Hematopoietic multipotent progenitor cell treated with erythropoietin and hydrocortisone succinate and interleukin-3 and kit ligand, for 6 days (in vitro differentiated cells): ENCODE data around the gene ZNF331.
"Not testable (repeated sequence)": the region's sequence is repeated elsewhere in the genome, so short reads cannot be mapped to it uniquely, and the experiment has no call there.

Experiments used
- DNase-seq: peaks from one replicate; pipeline ENCODE4 v3.0.0-alpha.2; 2015

ZNF331 gene

GRCh38 chr19:53537521-53538377, at the start of gene ZNF331:
ZNF331 (plus strand) TSS chr19:53538145; CDS start chr19:53569377, 31,232 bp downstream.
- DNase-seq = peak; percentile 76

- DNase-seq = no peak
Observed at GRCh38 chr19:53492153-53492552, 45.8 kb upstream of the ZNF331 start.

GRCh38 chr19:53497311-53498023, 40.5 kb upstream of the ZNF331 start:
- DNase-seq = not testable (repeated sequence)

GRCh38 chr19:53498024-53498395, 39.9 kb upstream of the ZNF331 start:
- not testable (repeated sequence) for DNase-seq

- DNase-seq = not testable (repeated sequence)
Observed at GRCh38 chr19:53503151-53503550, 34.8 kb upstream of the ZNF331 start.

- DNase-seq = not testable (repeated sequence)
Observed at GRCh38 chr19:53503671-53504364, 34.1 kb upstream of the ZNF331 start.

GRCh38 chr19:53504365-53504703, 33.6 kb upstream of the ZNF331 start:
- DNase-seq = not testable (repeated sequence)

- DNase-seq = no peak
Observed at GRCh38 chr19:53504885-53505284, 33.1 kb upstream of the ZNF331 start.

- DNase-seq = no peak
Observed at GRCh38 chr19:53506728-53507127, 31.2 kb upstream of the ZNF331 start.

GRCh38 chr19:53507523-53508442, 30.2 kb upstream of the ZNF331 start:
- no peak for DNase-seq

- DNase-seq = no peak
Observed at GRCh38 chr19:53509443-53509842, 28.5 kb upstream of the ZNF331 start.

GRCh38 chr19:53509845-53510244, 28.1 kb upstream of the ZNF331 start:
- no peak for DNase-seq

GRCh38 chr19:53511357-53511756, 26.6 kb upstream of the ZNF331 start:
- no peak for DNase-seq

- peak; percentile 74 for DNase-seq
Observed at GRCh38 chr19:53511933-53512374, 26.0 kb upstream of the ZNF331 start.

GRCh38 chr19:53515047-53515446, 22.9 kb upstream of the ZNF331 start:
- not testable (repeated sequence) for DNase-seq

GRCh38 chr19:53517114-53517741, 20.7 kb upstream of the ZNF331 start:
- DNase-seq = peak; percentile 15

GRCh38 chr19:53518121-53518520, 19.8 kb upstream of the ZNF331 start:
- no peak for DNase-seq

- no peak for DNase-seq
Observed at GRCh38 chr19:53518716-53519115, 19.2 kb upstream of the ZNF331 start.

GRCh38 chr19:53519446-53519845, 18.5 kb upstream of the ZNF331 start:
- DNase-seq = peak; percentile 5

GRCh38 chr19:53520163-53520546, 17.8 kb upstream of the ZNF331 start:
- DNase-seq = no peak

- peak; percentile 98 for DNase-seq
Observed at GRCh38 chr19:53520547-53521372, 17.2 kb upstream of the ZNF331 start.
